Measurements from ENCODE around the gene BAD.

BAD gene

GRCh38 chr11:64262271-64263002, 22.0 kb downstream of the BAD start:
- peaks cover 27% of the 10 kb centered on the region for H3K4me1 Mint-ChIP-seq

GRCh38 chr11:64261556-64262080, 22.8 kb downstream of the BAD start:
- DNase-seq: no peak
- Mint-ChIP-seq H3K4me3 (no peak overlapping the region), H3K27me3 (ENCODE audit: low read depth, poor library complexity) (peaks cover 2% of the 10 kb centered on the region), H3K27ac (no peak overlapping the region), H3K9me3 (no peaks in the 10 kb centered on the region), H3K4me1 (peaks cover 27% of the 10 kb centered on the region), H3K36me3 (ENCODE audit: low read depth) (peaks cover 21% of the 10 kb centered on the region)
- TF ChIP-seq CTCF (IDR thresholded peaks at IDR 0.05): no peak

More at GRCh38 chr11:64262271-64263002, 22.0 kb downstream of the BAD start:
- Mint-ChIP-seq H3K27ac (no peak overlapping the region), H3K4me3 (no peak overlapping the region), H3K9me3 (no peaks in the 10 kb centered on the region), H3K27me3 (ENCODE audit: low read depth, poor library complexity) (peaks cover 2% of the 10 kb centered on the region), H3K36me3 (ENCODE audit: low read depth) (peaks cover 21% of the 10 kb centered on the region)
- TF ChIP-seq CTCF (IDR thresholded peaks at IDR 0.05): no peak
- no peak for DNase-seq

GRCh38 chr11:64260147-64260708, 24.2 kb downstream of the BAD start:
- no peak overlapping the region for H3K4me3 Mint-ChIP-seq
- H3K4me1 Mint-ChIP-seq: peaks cover 30% of the 10 kb centered on the region
- H3K36me3 Mint-ChIP-seq (ENCODE audit: low read depth): peaks cover 21% of the 10 kb centered on the region
- DNase-seq: no peak
- no peak for TF ChIP-seq CTCF (IDR thresholded peaks at IDR 0.05)
- peak overlapping the region; percentile 89 for H3K27ac Mint-ChIP-seq
- peaks cover 2% of the 10 kb centered on the region for H3K27me3 Mint-ChIP-seq (ENCODE audit: low read depth, poor library complexity)
- no peaks in the 10 kb centered on the region for H3K9me3 Mint-ChIP-seq

- no peak for TF ChIP-seq CTCF (IDR thresholded peaks at IDR 0.05)
- Mint-ChIP-seq H3K36me3 (ENCODE audit: low read depth) (peaks cover 21% of the 10 kb centered on the region), H3K27me3 (ENCODE audit: low read depth, poor library complexity) (peaks cover 2% of the 10 kb centered on the region), H3K4me1 (peaks cover 30% of the 10 kb centered on the region), H3K4me3 (no peak overlapping the region), H3K9me3 (no peaks in the 10 kb centered on the region), H3K27ac (peak overlapping the region; percentile 89)
- DNase-seq: no peak
Observed at GRCh38 chr11:64259533-64260067, 24.9 kb downstream of the BAD start.

GRCh38 chr11:64258946-64259532, 25.4 kb downstream of the BAD start:
- H3K36me3 Mint-ChIP-seq (ENCODE audit: low read depth): peaks cover 21% of the 10 kb centered on the region
- H3K4me1 Mint-ChIP-seq: peaks cover 25% of the 10 kb centered on the region
- no peak for DNase-seq
- peak overlapping the region; percentile 89 for H3K27ac Mint-ChIP-seq
- H3K9me3 Mint-ChIP-seq: no peaks in the 10 kb centered on the region
- peaks cover 2% of the 10 kb centered on the region for H3K27me3 Mint-ChIP-seq (ENCODE audit: low read depth, poor library complexity)
- H3K4me3 Mint-ChIP-seq: no peak overlapping the region
- TF ChIP-seq CTCF (IDR thresholded peaks at IDR 0.05): no peak

Data from nephron progenitor cell (in vitro differentiated cells).